Uterine smooth muscle cell (primary cell): Measurements from ENCODE around the gene GAS2. TPM values are rescaled to one million over a fixed set of nuclear protein-coding genes. Genes with fewer than 3 reads are reported as not detected.

ENCODE experiments used
- total RNA-seq: library from RNA; depleted of rRNA; stranded (reverse); fragments of >200 nt; gene quantifications from 2 replicates; pipeline ENCODE4 v1.2.3, GENCODE V29; 2014

The GAS2 gene
- total RNA-seq: 1.4 and 1.6 TPM in 2 replicates

GRCh38 chr11:22666325-22666687 is at the start of gene GAS2:
Gene GAS2 (plus strand): TSS chr11:22666611. CDS start chr11:22674870, 8,259 bp downstream.

GRCh38 chr11:22625448-22626287 is 40.7 kb upstream of the GAS2 start, which contains the start of gene FANCF:
Gene FANCF (minus strand): TSS chr11:22625823. CDS start chr11:22625810, 13 bp downstream.

GRCh38 chr11:22829231-22830081 is 163.0 kb downstream of the GAS2 start, which contains the start of gene SVIP:
Gene SVIP (minus strand): TSS chr11:22829801. CDS start chr11:22829748, 53 bp downstream.

GRCh38 chr11:22860241-22860640 is 193.8 kb downstream of the GAS2 start, which contains the start of gene CCDC179:
Gene CCDC179 (minus strand): TSS chr11:22860474. CDS start chr11:22860421, 53 bp downstream.

Other genes with a start within 250 kb of the GAS2 start
- gene FANCF, start 40.8 kb upstream of the GAS2 start, total RNA-seq: 12.3 and 15.4 TPM in 2 replicates
- gene SVIP, start 163.2 kb downstream of the GAS2 start, total RNA-seq: 4.6 and 8.6 TPM in 2 replicates
- not detected in 2 replicates for gene CCDC179, start 193.9 kb downstream of the GAS2 start, total RNA-seq